Liver (tissue), 3 donors: Measurements from ENCODE around the gene VGLL4.

Source experiments
- EGR1 ChIP-seq, 2 donors: IDR thresholded peaks; 2 replicates each; pipeline ENCODE4 v1.6.1; 2016 to 2018; ENCODE audit warnings: antibody characterized with exemption in 2 of 2, low read depth in 2 of 2
- SP1 ChIP-seq: IDR thresholded peaks from 2 replicates; pipeline ENCODE4 v1.6.1; 2018; ENCODE audit warnings: antibody characterized with exemption, mild to moderate bottlenecking
- TAF1 ChIP-seq: conservative IDR thresholded peaks from 2 replicates; pipeline ENCODE4 v1.6.1; 2016; ENCODE audit warnings: antibody characterized with exemption, mild to moderate bottlenecking
- TF ChIP-seq, protein P1 (sequence below): fragments of 150-350 bp; IDR thresholded peaks from 2 replicates; pipeline ENCODE4 v1.5.1; 2017; ENCODE audit warnings: improper control_type of control experiment, low read depth, low read length; ENCODE audit not compliant: missing input control
- TF ChIP-seq, protein P2 (sequence below): IDR thresholded peaks from 2 replicates; pipeline ENCODE4 v1.6.1; 2016; ENCODE audit warnings: antibody characterized with exemption, mild to moderate bottlenecking
- TF ChIP-seq, protein P3 (sequence below): IDR thresholded peaks from 2 replicates; pipeline ENCODE4 v1.6.1; 2016; ENCODE audit warnings: antibody characterized with exemption
- donor health status: healthy.
- donor health status: healthy.

DNA sequence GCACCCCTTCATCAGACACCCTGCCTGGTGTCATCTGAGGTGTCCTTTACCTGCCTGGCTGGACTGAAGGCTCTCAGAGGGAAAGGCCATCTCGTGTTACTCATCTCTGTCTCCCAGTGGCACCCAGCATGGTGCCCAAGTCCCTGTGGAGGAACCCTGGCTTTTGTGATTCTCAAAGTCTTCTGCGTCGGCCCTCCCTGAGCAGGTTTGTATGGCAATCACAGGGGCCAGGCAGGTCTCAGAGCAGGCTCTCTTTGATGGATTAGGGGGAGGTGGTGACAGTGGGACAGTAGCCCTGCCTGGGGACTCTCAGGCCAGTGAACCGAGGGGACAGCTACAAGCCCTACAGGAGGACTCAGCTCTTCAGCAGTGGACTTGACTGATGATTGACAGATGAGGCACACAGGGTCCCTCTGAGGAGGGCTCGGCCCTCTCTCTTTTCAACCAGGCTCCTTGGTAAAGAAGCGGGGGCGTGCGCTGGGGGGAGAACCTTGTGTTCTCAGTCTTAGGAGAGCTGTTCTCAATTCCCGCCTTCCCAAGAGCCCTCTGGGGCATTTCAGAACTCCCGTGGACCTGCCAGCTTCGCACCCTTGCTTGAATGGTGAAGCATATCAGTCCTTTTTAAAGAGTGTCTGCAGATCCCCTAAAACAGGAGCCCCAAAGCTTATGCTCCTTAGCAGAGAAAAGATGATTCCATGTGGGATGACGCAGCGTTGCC, 108.3 kb downstream of the VGLL4 start:
- TF ChIP-seq, protein P1, sequence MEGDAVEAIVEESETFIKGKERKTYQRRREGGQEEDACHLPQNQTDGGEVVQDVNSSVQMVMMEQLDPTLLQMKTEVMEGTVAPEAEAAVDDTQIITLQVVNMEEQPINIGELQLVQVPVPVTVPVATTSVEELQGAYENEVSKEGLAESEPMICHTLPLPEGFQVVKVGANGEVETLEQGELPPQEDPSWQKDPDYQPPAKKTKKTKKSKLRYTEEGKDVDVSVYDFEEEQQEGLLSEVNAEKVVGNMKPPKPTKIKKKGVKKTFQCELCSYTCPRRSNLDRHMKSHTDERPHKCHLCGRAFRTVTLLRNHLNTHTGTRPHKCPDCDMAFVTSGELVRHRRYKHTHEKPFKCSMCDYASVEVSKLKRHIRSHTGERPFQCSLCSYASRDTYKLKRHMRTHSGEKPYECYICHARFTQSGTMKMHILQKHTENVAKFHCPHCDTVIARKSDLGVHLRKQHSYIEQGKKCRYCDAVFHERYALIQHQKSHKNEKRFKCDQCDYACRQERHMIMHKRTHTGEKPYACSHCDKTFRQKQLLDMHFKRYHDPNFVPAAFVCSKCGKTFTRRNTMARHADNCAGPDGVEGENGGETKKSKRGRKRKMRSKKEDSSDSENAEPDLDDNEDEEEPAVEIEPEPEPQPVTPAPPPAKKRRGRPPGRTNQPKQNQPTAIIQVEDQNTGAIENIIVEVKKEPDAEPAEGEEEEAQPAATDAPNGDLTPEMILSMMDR: no peak
- TF ChIP-seq EGR1 (IDR thresholded peaks at IDR 0.05; ENCODE audit: low read depth in 2 of 2) (no peak), SP1 (no peak), TAF1 (no peak)
- TF ChIP-seq, protein P2, sequence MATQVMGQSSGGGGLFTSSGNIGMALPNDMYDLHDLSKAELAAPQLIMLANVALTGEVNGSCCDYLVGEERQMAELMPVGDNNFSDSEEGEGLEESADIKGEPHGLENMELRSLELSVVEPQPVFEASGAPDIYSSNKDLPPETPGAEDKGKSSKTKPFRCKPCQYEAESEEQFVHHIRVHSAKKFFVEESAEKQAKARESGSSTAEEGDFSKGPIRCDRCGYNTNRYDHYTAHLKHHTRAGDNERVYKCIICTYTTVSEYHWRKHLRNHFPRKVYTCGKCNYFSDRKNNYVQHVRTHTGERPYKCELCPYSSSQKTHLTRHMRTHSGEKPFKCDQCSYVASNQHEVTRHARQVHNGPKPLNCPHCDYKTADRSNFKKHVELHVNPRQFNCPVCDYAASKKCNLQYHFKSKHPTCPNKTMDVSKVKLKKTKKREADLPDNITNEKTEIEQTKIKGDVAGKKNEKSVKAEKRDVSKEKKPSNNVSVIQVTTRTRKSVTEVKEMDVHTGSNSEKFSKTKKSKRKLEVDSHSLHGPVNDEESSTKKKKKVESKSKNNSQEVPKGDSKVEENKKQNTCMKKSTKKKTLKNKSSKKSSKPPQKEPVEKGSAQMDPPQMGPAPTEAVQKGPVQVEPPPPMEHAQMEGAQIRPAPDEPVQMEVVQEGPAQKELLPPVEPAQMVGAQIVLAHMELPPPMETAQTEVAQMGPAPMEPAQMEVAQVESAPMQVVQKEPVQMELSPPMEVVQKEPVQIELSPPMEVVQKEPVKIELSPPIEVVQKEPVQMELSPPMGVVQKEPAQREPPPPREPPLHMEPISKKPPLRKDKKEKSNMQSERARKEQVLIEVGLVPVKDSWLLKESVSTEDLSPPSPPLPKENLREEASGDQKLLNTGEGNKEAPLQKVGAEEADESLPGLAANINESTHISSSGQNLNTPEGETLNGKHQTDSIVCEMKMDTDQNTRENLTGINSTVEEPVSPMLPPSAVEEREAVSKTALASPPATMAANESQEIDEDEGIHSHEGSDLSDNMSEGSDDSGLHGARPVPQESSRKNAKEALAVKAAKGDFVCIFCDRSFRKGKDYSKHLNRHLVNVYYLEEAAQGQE: no peak
- TF ChIP-seq, protein P3, sequence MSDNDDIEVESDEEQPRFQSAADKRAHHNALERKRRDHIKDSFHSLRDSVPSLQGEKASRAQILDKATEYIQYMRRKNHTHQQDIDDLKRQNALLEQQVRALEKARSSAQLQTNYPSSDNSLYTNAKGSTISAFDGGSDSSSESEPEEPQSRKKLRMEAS: no peak
